T-helper 2 cell (primary cell): ENCODE results near the gene KCNH2.

Experiments used
- DNase-seq, 5 experiments: peaks; one replicate each; pipeline versions ENCODE4 v3.0.0 to v3.0.0-alpha.2; 2012 to 2022

The KCNH2 gene

GRCh38 chr7:150974468-150975391, 3.4 kb downstream of the KCNH2 start:
- DNase-seq = peak; percentile 65 to 86 (median 76)

GRCh38 chr7:150973571-150974451, 4.3 kb downstream of the KCNH2 start:
- DNase-seq = peak in 3 of 5 experiments; percentile 15 to 37 (median 33)

- DNase-seq = no peak
Observed at GRCh38 chr7:150972741-150973140, 5.4 kb downstream of the KCNH2 start.

GRCh38 chr7:150972023-150972468, 6.1 kb downstream of the KCNH2 start:
- no peak for DNase-seq

GRCh38 chr7:150971242-150972022, 6.7 kb downstream of the KCNH2 start:
- DNase-seq = no peak

- no peak for DNase-seq
Observed at GRCh38 chr7:150970424-150970823, 7.7 kb downstream of the KCNH2 start.

GRCh38 chr7:150969475-150969874, 8.6 kb downstream of the KCNH2 start:
- no peak for DNase-seq

GRCh38 chr7:150968734-150969372, 9.3 kb downstream of the KCNH2 start:
- no peak for DNase-seq

- DNase-seq = no peak
Observed at GRCh38 chr7:150968056-150968733, 9.9 kb downstream of the KCNH2 start.

GRCh38 chr7:150967349-150967748, 10.8 kb downstream of the KCNH2 start:
- no peak for DNase-seq

- DNase-seq = no peak
Observed at GRCh38 chr7:150966002-150966401, 12.1 kb downstream of the KCNH2 start.

GRCh38 chr7:150965273-150965830, 12.8 kb downstream of the KCNH2 start:
- no peak for DNase-seq

- no peak for DNase-seq
Observed at GRCh38 chr7:150964593-150965111, 13.5 kb downstream of the KCNH2 start.

- DNase-seq = no peak
Observed at GRCh38 chr7:150963707-150964559, 14.2 kb downstream of the KCNH2 start.

- peak; percentile 28 to 56 (median 30) for DNase-seq
Observed at GRCh38 chr7:150962553-150963399, 15.3 kb downstream of the KCNH2 start.

- no peak for DNase-seq
Observed at GRCh38 chr7:150962290-150962552, 15.9 kb downstream of the KCNH2 start.

- DNase-seq = no peak
Observed at GRCh38 chr7:150961510-150962289, 16.4 kb downstream of the KCNH2 start.
